Measurements from ENCODE around the gene C4orf46. TPM values are rescaled to one million over a fixed set of nuclear protein-coding genes. Genes with fewer than 3 reads are reported as not detected.

Gene C4orf46
- polyA plus RNA-seq, 3 donors from 2014 or later, result 4.4 to 12.5 (median 6.5) TPM

- peaks cover 3 to 10% (median 4%) of the 10 kb centered on the region in 3 donors for H3K27me3 Mint-ChIP-seq (ENCODE audit: low read depth in 3 of 3)
- H3K36me3 Mint-ChIP-seq, result no peaks in the 10 kb centered on the region
- H3K27ac Mint-ChIP-seq, result no peak overlapping the region
- no peak for DNase-seq
- peaks cover 0 to 3% (median 0%) of the 10 kb centered on the region in 6 donors for H3K9me3 Mint-ChIP-seq
- no peak overlapping the region for H3K4me3 Mint-ChIP-seq
- H3K4me1 Mint-ChIP-seq, result no peaks in the 10 kb centered on the region
Measured at GRCh38 chr4:158636619-158637018, 35.1 kb downstream of the C4orf46 start.

- Mint-ChIP-seq H3K27ac (no peak overlapping the region), H3K27me3 (ENCODE audit: low read depth in 3 of 3) (peaks cover 0 to 6% (median 2%) of the 10 kb centered on the region in 3 donors), H3K9me3 (peaks cover 0 to 2% (median 0%) of the 10 kb centered on the region in 6 donors), H3K4me1 (no peaks in the 10 kb centered on the region), H3K36me3 (no peaks in the 10 kb centered on the region), H3K4me3 (no peak overlapping the region)
- DNase-seq, result no peak
Measured at GRCh38 chr4:158630893-158631292, 40.8 kb downstream of the C4orf46 start.

- Mint-ChIP-seq H3K27me3 (ENCODE audit: low read depth in 3 of 3) (peaks cover 0 to 5% (median 5%) of the 10 kb centered on the region in 3 donors), H3K27ac (no peak overlapping the region), H3K9me3 (peaks cover 0 to 2% (median 0%) of the 10 kb centered on the region in 6 donors), H3K4me1 (no peaks in the 10 kb centered on the region), H3K36me3 (no peaks in the 10 kb centered on the region), H3K4me3 (no peak overlapping the region)
- DNase-seq, result no peak
Measured at GRCh38 chr4:158625544-158625943, 46.1 kb downstream of the C4orf46 start.

- H3K4me1 Mint-ChIP-seq, result no peaks in the 10 kb centered on the region
- H3K27me3 Mint-ChIP-seq (ENCODE audit: low read depth in 3 of 3), result peaks cover 0 to 5% (median 5%) of the 10 kb centered on the region in 3 donors
- no peak overlapping the region for H3K27ac Mint-ChIP-seq
- H3K4me3 Mint-ChIP-seq, result no peak overlapping the region
- no peak for DNase-seq
- H3K9me3 Mint-ChIP-seq, result peaks cover 0 to 2% (median 0%) of the 10 kb centered on the region in 6 donors
- no peaks in the 10 kb centered on the region for H3K36me3 Mint-ChIP-seq
Measured at GRCh38 chr4:158624889-158625478, 46.7 kb downstream of the C4orf46 start.

GRCh38 chr4:158622251-158622650 lies 49.4 kb downstream of the C4orf46 start:
- peaks cover 1 to 5% (median 2%) of the 10 kb centered on the region in 3 donors for H3K27me3 Mint-ChIP-seq (ENCODE audit: low read depth in 3 of 3)
- no peak overlapping the region for H3K27ac Mint-ChIP-seq
- H3K36me3 Mint-ChIP-seq, result no peaks in the 10 kb centered on the region
- DNase-seq, result no peak
- H3K9me3 Mint-ChIP-seq, result peaks cover 0 to 2% (median 0%) of the 10 kb centered on the region in 6 donors
- H3K4me3 Mint-ChIP-seq, result no peak overlapping the region
- H3K4me1 Mint-ChIP-seq, result no peaks in the 10 kb centered on the region

GRCh38 chr4:158621729-158622128 lies 50.0 kb downstream of the C4orf46 start:
- no peak for DNase-seq
- H3K27ac Mint-ChIP-seq, result no peak overlapping the region
- peaks cover 0 to 2% (median 0%) of the 10 kb centered on the region in 6 donors for H3K9me3 Mint-ChIP-seq
- peaks cover 1 to 5% (median 2%) of the 10 kb centered on the region in 3 donors for H3K27me3 Mint-ChIP-seq (ENCODE audit: low read depth in 3 of 3)
- H3K4me1 Mint-ChIP-seq, result no peaks in the 10 kb centered on the region
- H3K4me3 Mint-ChIP-seq, result no peak overlapping the region
- H3K36me3 Mint-ChIP-seq, result no peaks in the 10 kb centered on the region

- no peak for DNase-seq
- Mint-ChIP-seq H3K36me3 (no peaks in the 10 kb centered on the region), H3K4me1 (no peaks in the 10 kb centered on the region), H3K4me3 (no peak overlapping the region), H3K9me3 (peaks cover 0 to 2% (median 0%) of the 10 kb centered on the region in 6 donors), H3K27ac (no peak overlapping the region), H3K27me3 (ENCODE audit: low read depth in 3 of 3) (peaks cover 0 to 5% (median 1%) of the 10 kb centered on the region in 3 donors)
Measured at GRCh38 chr4:158617956-158618355, 53.7 kb downstream of the C4orf46 start.

Other genes with a start within 250 kb of the C4orf46 start
- gene RXFP1, start 150.0 kb downstream of the C4orf46 start, polyA plus RNA-seq, result not detected
- 10 to 100 TPM in 1 of 3 donors, 1 to 10 TPM in 2; 7.3 to 12.1 (median 7.8) TPM for gene ETFDH, start 409 bp upstream of the C4orf46 start, polyA plus RNA-seq
- 10 to 100 TPM; 46.9 to 57.6 (median 51.0) TPM for gene PPID, start 51.5 kb upstream of the C4orf46 start, polyA plus RNA-seq
- 1 to 10 TPM; 2.2 to 4.6 (median 3.6) TPM for gene FNIP2, start 97.1 kb upstream of the C4orf46 start, polyA plus RNA-seq

All from immature natural killer cell (primary cell).